Duodenal mucosa (tissue), 2 donors: ENCODE measurements around the gene DUSP10.

Experiments used
- H3K27ac ChIP-seq: one replicate; pipeline ENCODE4 v1.7.0; 2013; ENCODE audit warnings: low read depth, low read length
- H3K27me3 ChIP-seq, 2 donors: one replicate each; pipeline ENCODE4 v1.7.0; 2013; ENCODE audit warnings: low read length in 2 of 2, control low read depth in 1 of 2; ENCODE audit not compliant: insufficient read depth in 2 of 2, control insufficient read depth in 1 of 2
- H3K36me3 ChIP-seq, 2 donors: one replicate each; pipeline ENCODE4 v1.7.0; 2013; ENCODE audit warnings: low read length in 2 of 2, control low read depth in 1 of 2; ENCODE audit not compliant: insufficient read depth in 2 of 2, control insufficient read depth in 1 of 2
- H3K4me1 ChIP-seq, 2 donors: one replicate each; pipeline ENCODE4 v1.7.0; 2013; ENCODE audit warnings: low read length in 2 of 2, control low read depth in 1 of 2; ENCODE audit not compliant: insufficient read depth in 2 of 2, control insufficient read depth in 1 of 2
- H3K4me3 ChIP-seq, 2 donors: one replicate each; pipeline ENCODE4 v1.7.0; 2013; ENCODE audit warnings: low read length in 2 of 2, low read depth in 1 of 2
- H3K9ac ChIP-seq, 2 donors: one replicate each; pipeline ENCODE4 v1.7.0; 2013; ENCODE audit warnings: low read length in 2 of 2, low read depth in 1 of 2
- H3K9me3 ChIP-seq, 2 donors: one replicate each; pipeline ENCODE4 v1.7.0; 2013; ENCODE audit warnings: low read length in 2 of 2, control low read depth in 1 of 2; ENCODE audit not compliant: control insufficient read depth in 1 of 2

Gene DUSP10

DNA sequence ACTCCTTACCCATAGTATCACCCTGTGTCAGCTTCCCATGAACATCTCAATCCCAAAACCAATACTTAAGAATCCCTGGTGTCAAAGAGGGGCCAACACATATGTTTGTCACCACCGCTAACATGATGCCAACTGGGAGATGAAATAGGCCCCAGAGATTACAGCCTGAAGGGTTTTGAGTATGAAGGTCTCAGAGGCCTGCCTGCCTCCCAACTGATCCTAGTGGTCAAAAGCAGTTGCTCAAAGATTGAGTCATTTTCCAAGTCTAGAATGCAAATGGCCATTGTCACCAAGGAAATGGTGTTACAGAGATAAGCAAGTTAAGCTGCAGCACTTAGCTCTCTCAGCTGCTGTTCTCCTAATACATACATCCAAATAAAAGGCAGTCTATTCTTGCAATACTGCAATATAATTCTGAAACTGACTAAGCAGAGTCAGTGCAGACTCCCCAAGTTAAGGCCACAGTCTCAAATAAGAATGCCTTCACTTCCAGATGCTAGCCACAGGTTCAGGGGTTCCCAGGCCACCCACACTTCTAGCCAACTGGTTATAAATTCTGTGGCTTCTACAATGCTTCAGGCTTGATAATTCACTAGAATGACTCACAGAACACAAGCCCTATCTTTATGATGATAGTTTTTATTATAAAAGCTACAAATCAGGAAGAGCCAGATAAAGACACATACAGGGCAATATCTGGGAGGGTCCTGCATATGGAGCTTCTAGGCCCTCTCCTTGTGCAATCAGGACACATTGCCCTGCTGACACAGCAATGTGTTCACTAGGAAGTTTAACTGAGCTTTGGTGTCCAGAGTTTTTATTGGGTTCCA lies 18.7 kb downstream of the DUSP10 start:
- H3K4me1 ChIP-seq, result peaks cover 6 to 29% of the 10 kb centered on the region in 2 donors
- H3K4me3 ChIP-seq, result no peak overlapping the region
- no peak overlapping the region for H3K27ac ChIP-seq
- H3K9me3 ChIP-seq, result peaks cover 0 to 9% of the 10 kb centered on the region in 2 donors
- no peaks in the 10 kb centered on the region for H3K36me3 ChIP-seq
- H3K27me3 ChIP-seq, result no peaks in the 10 kb centered on the region
- no peak overlapping the region for H3K9ac ChIP-seq

GRCh38 chr1:221722254-221723017 lies 19.5 kb downstream of the DUSP10 start:
- peaks cover 6 to 29% of the 10 kb centered on the region in 2 donors for H3K4me1 ChIP-seq
- peaks cover 0 to 9% of the 10 kb centered on the region in 2 donors for H3K9me3 ChIP-seq
- no peaks in the 10 kb centered on the region for H3K27me3 ChIP-seq
- H3K9ac ChIP-seq, result no peak overlapping the region
- no peak overlapping the region for H3K4me3 ChIP-seq
- no peak overlapping the region for H3K27ac ChIP-seq
- no peaks in the 10 kb centered on the region for H3K36me3 ChIP-seq

GRCh38 chr1:221720545-221720944 lies 21.3 kb downstream of the DUSP10 start:
- Histone ChIP-seq H3K4me3 (no peak overlapping the region), H3K9ac (no peak overlapping the region), H3K9me3 (peaks cover 0 to 9% of the 10 kb centered on the region in 2 donors), H3K4me1 (peaks cover 6 to 26% of the 10 kb centered on the region in 2 donors), H3K36me3 (no peaks in the 10 kb centered on the region), H3K27ac (no peak overlapping the region), H3K27me3 (no peaks in the 10 kb centered on the region)

- Histone ChIP-seq H3K36me3 (no peaks in the 10 kb centered on the region), H3K4me3 (no peak overlapping the region), H3K9ac (no peak overlapping the region), H3K27me3 (no peaks in the 10 kb centered on the region), H3K4me1 (peaks cover 2 to 27% of the 10 kb centered on the region in 2 donors), H3K9me3 (peaks cover 0 to 9% of the 10 kb centered on the region in 2 donors), H3K27ac (no peak overlapping the region)
Observed at GRCh38 chr1:221719987-221720386, 21.9 kb downstream of the DUSP10 start.

- Histone ChIP-seq H3K9ac (no peak overlapping the region), H3K4me3 (no peak overlapping the region), H3K27me3 (no peaks in the 10 kb centered on the region), H3K27ac (no peak overlapping the region), H3K36me3 (no peaks in the 10 kb centered on the region), H3K9me3 (peaks cover 0 to 9% of the 10 kb centered on the region in 2 donors), H3K4me1 (peaks cover 0 to 28% of the 10 kb centered on the region in 2 donors)
Observed at GRCh38 chr1:221719278-221719597, 22.7 kb downstream of the DUSP10 start.

- Histone ChIP-seq H3K27me3 (no peaks in the 10 kb centered on the region), H3K9me3 (peaks cover 0 to 4% of the 10 kb centered on the region in 2 donors), H3K4me1 (peaks cover 0 to 28% of the 10 kb centered on the region in 2 donors), H3K36me3 (no peaks in the 10 kb centered on the region), H3K4me3 (no peak overlapping the region), H3K9ac (no peak overlapping the region), H3K27ac (no peak overlapping the region)
Observed at GRCh38 chr1:221718381-221719277, 23.3 kb downstream of the DUSP10 start.

GRCh38 chr1:221717485-221717853 lies 24.4 kb downstream of the DUSP10 start:
- Histone ChIP-seq H3K27me3 (no peaks in the 10 kb centered on the region), H3K27ac (no peak overlapping the region), H3K36me3 (no peaks in the 10 kb centered on the region), H3K9ac (no peak overlapping the region), H3K4me3 (no peak overlapping the region), H3K4me1 (peaks cover 0 to 28% of the 10 kb centered on the region in 2 donors), H3K9me3 (no peaks in the 10 kb centered on the region)

DNA sequence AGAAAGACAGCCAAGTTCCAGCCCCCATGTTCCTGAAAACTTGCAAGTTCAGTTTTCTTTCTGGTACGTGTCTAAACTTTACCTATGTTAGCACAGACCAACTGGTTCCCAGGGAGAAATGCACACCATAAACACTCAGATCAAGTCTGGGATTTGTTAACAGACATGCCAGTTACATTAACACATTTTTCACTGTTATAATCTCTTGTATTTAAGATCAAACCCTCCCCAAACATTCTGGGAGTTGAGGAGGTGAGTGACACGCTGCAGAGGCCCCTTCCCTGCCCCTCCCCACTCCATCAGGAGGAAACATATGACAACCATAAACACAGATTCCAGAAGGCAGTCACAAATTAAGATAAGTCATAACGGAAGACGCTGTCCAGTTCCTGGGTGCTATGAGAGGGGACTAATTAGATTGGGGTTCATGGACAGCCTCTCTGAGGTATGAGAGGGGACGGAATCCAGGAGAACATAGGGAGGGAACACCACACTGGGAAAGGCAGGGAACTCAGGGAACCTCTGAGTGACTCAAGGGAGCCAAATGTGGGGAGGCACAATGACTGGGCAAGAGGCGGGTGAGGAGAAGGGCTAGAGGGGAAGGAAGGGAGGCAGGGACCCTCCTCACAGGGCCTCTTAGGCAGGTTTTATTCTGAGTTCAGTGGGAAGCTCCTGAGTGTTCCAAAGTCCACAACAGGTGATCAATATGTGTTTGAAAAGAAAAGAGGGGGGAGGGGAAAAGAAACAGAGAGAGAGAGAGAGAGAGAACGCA lies 25.0 kb downstream of the DUSP10 start:
- Histone ChIP-seq H3K9ac (no peak overlapping the region), H3K9me3 (no peaks in the 10 kb centered on the region), H3K4me3 (no peak overlapping the region), H3K36me3 (no peaks in the 10 kb centered on the region), H3K27me3 (no peaks in the 10 kb centered on the region), H3K4me1 (peaks cover 0 to 30% of the 10 kb centered on the region in 2 donors), H3K27ac (no peak overlapping the region)

- Histone ChIP-seq H3K27me3 (no peaks in the 10 kb centered on the region), H3K4me1 (peaks cover 0 to 40% of the 10 kb centered on the region in 2 donors), H3K9me3 (no peaks in the 10 kb centered on the region), H3K9ac (no peak overlapping the region), H3K4me3 (no peak overlapping the region), H3K27ac (no peak overlapping the region), H3K36me3 (no peaks in the 10 kb centered on the region)
Observed at GRCh38 chr1:221715321-221716169, 26.3 kb downstream of the DUSP10 start.
